ENCODE data around the gene EEF1A2.

DNA sequence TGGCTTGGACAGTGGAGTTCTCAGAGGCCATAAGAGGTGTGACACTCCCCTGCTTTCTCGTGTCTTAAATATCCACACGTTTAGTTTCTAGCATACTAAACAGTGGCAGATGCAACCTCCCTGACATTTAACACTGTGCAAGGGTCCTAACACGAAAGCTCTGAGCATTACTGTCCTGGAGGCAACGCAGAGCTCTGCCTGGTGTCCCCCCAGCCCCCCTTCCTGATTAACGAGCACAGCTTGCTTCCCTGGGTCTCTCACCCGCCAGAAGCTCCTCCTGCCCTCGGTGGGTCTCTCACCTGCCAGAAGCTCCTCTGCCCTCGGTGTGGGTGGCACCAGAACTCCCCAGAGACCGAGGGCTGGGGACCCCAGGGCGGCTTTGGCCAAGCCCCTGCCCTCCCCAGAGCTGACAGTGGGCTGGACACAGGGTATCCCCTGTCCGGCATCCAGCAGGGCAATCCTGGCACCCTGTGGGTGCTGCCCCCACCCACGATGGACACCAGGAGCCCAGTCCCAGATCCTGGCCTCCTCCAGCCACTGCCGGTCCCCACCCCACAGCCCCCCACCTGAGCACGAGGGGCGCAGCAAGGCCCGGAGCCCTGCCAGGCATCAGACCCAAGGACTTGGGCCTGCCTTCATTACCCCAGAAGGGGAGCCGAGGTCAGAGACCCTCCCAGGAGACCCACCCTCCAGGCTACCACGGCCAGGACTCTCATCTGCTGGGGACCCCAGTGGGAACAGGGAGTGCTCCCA is 14.1 kb downstream of the EEF1A2 start:
- no peak for TF ChIP-seq CBX2 (IDR thresholded peaks at IDR 0.05; ENCODE audit: borderline replicate concordance, low read depth)
- TF ChIP-seq POLR2A (IDR thresholded peaks at IDR 0.05; ENCODE audit: low read length), result no peak
- TF ChIP-seq, protein P1, sequence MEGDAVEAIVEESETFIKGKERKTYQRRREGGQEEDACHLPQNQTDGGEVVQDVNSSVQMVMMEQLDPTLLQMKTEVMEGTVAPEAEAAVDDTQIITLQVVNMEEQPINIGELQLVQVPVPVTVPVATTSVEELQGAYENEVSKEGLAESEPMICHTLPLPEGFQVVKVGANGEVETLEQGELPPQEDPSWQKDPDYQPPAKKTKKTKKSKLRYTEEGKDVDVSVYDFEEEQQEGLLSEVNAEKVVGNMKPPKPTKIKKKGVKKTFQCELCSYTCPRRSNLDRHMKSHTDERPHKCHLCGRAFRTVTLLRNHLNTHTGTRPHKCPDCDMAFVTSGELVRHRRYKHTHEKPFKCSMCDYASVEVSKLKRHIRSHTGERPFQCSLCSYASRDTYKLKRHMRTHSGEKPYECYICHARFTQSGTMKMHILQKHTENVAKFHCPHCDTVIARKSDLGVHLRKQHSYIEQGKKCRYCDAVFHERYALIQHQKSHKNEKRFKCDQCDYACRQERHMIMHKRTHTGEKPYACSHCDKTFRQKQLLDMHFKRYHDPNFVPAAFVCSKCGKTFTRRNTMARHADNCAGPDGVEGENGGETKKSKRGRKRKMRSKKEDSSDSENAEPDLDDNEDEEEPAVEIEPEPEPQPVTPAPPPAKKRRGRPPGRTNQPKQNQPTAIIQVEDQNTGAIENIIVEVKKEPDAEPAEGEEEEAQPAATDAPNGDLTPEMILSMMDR (IDR thresholded peaks at IDR 0.05), result no peak
